ENCODE data around the gene HS1BP3.

GRCh38 chr2:20578895-20579825, 71.7 kb downstream of the HS1BP3 start:
- TF ChIP-seq YY1 (IDR thresholded peaks at IDR 0.05; ENCODE audit: insufficient read depth, insufficient replicate concordance, low read depth, low read length), result peak; percentile 73
- peak; percentile 39; the same call in 1 of the 2 replicates for TF ChIP-seq PLSCR1 (CRISPR knock-in tag; IDR thresholded peaks at IDR 0.05; ENCODE audit: borderline replicate concordance)
- TF ChIP-seq USF2 (IDR thresholded peaks at IDR 0.05; ENCODE audit: low read depth, low read length), result no peak
- peak; percentile 68; the same call in 1 of the 2 replicates for TF ChIP-seq USF2 (CRISPR knock-in tag; IDR thresholded peaks at IDR 0.05; ENCODE audit: borderline replicate concordance)

All from HepG2 (cell line).